Left renal cortex interstitium (tissue), 4 donors: ENCODE results near the gene UHMK1. TPM values are rescaled to one million over a fixed set of nuclear protein-coding genes. Genes with fewer than 3 reads are reported as not detected.
"Not testable (repeated sequence)": the region's sequence is repeated elsewhere in the genome, so short reads cannot be mapped to it uniquely, and the experiment has no call there.

ENCODE experiments used
- DNase-seq, 4 donors: peaks; one replicate each; pipeline ENCODE4 v3.0.0-alpha.2; 2013; ENCODE audit warnings: low read depth in 4 of 4, low spot score in 2 of 4, missing footprints in 1 of 4
- polyA plus RNA-seq, 4 donors: library from polyadenylated mRNA; unstranded; fragments of 120-200 nt; gene quantifications; one replicate each; pipeline ENCODE4 v1.2.1, GENCODE V29; 2013; ENCODE audit not compliant: insufficient read length in 4 of 4

The UHMK1 gene
- polyA plus RNA-seq, 4 donors, result 34.5 to 42.6 (median 36.2) TPM

DNA sequence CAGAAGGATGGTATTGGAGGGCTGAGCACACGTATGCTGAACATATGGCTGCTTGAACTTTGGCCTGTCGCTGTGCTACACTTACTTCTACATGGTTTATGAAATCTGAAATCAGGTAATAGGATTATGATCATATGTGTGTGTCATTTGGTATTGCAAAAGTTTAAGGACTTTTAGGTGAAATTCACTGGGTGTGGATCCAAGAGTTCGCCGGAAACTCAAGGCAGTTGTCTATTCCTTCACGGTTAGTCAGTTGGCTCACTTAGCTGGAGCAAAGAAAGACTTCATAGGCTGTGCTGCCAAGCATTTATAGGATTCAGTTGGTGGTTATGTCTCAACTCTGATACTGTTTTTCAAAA, 64.8 kb downstream of the UHMK1 start:
- peak in 2 of 4 donors; percentile 2 to 7 for DNase-seq

DNA sequence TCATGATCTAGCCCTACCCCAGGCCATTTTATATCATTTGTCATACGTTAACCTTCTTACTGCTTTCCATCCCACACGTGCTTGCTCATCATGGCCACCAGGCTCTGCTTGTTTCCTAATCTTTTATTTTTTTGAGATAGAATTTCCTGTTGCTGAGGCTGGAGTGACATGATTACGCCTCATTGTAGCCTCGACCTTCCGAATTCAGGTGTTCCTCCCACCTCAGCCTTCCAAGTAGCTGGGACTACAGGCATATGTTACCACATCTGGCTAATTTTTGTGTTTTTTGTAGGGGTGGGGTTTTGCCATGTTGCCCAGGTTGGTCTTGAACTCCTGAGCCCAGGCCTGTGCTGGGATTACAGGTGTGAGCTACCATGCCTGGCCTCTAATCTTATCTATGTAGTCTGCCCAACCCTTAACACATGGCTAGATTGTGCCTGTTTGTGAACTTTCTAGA, 67.2 kb downstream of the UHMK1 start:
- no peak for DNase-seq

DNA sequence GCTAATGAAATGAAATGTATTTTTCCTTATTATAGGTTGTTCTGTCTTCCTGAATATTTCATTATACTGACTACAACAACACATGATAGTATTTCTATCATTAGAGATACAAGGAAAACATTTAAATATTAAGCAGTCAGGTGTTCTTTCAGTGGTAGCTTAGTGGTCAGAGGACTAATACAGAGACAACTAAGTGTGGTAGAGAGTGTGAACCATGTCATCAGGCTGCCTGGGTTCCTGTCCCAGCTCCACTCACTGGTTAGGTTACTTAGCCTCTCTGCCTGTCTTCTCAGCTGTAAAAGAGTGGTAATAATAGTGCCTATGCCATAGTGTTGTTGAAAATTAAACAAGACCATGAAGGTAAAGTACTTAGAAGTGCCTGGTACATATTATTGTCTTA, 67.8 kb downstream of the UHMK1 start:
- no peak for DNase-seq

DNA sequence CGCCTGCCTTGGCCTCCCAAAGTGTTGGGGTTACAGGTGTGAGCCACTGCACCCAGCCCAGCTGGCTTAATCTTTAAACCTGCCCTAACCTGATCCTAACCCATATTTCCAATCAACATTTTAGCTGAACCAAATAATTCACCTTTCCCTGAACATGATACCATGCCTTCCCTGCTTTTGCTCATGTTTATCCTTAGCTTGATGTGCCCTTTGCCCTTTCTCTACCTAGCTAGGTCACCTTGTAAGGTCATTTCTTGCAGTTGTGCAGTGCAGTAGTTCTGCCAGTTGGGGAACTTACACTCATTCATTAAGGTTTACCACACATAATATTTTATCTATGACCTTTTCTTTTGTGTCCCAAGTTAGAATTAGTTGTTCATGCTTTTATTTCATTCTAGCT, 69.3 kb downstream of the UHMK1 start:
- no peak for DNase-seq

DNA sequence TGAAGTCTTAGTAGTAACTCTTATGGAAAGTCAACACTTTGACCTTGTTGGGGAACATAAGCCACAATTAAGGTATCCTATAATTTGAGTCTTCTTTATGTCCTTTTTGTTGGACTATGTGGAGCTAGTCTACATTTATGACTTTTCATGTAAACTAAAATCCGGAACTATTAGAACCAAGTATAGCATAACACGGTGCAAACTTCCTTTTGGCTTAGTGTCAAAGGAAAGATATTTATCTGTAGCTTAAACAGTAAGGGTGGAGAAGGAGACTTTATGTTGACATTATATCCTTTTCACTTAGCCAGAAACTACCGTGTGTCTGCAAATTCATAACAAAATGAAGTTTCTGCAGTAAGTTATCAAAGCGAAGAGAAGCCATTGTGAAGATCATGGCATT, 71.2 kb downstream of the UHMK1 start:
- no peak for DNase-seq

DNA sequence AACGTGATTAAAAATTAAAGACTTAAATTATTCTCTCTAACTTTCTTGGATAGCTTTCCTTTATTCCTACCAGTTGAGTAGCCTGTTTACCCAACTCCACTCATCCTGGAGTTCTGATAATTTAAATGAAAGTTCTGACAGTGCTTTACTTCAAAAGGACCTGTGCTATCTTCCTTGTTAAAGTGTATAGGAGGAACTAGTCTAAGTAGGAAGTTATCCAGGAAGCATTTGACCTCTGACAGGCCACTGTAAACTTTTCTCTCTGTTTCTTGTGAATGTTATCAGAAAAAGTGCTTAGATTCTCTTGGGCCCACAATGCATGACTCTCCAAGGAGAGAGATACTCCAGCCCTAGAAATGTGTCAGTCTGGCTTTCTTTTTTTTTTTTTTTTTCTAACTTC, 73.1 kb downstream of the UHMK1 start:
- no peak for DNase-seq

DNA sequence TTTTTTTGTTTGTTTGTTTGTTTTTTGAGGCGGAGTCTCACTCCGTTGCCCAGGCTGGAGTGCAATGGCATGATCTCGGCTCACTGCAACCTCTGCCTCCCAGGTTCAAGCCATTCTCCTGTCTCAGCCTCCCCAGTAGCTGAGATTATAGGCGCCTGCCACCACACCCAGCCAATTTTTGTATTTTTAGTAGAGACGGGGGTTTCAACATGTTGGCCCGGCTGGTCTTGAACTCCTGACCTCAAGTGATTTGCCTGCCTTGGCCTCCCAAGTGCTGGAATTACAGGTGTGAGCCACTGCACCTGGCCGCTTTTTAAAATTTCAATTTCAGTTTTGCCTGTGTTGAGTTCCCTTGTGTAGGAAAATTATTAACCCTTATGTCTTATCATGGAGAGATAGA, 73.5 kb downstream of the UHMK1 start:
- not testable (repeated sequence) for DNase-seq

DNA sequence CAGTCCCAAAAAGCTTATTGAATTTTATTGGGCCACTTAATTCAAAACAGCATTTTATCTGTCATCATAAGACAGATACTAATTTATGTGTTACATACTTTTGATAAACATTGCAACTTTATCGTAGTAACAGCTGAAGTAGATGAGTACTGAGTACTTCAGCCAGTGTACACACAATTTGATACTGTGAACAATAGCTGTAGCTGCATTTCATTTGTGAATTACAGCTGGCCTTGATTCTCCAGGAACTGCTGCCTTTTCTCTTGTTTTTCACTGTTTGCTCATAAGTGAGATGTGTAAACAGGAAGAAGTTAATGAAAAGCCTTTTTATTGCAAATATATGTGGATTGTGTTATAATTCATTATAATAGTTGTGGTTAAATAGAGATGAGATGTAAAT, 74.1 kb downstream of the UHMK1 start:
- DNase-seq, result no peak

DNA sequence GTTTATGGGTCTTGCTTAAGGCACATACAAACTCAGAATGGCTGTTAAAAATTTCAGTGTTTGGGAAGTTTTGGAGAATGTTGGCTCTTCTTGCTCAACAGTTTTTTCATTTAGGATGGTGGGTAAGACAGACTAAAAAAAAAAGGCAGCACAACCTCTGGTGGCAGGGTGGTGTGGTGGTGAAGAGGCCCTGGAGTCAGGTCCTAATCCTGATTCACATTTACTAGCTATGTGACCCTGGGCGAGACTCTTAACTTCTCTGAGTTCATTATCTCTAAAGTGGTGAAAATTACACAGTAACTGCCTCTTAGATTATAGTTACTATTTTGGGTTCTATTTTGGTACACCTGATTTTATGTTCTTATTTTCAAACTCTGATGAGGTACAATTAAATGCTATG, 75.5 kb downstream of the UHMK1 start:
- no peak for DNase-seq

DNA sequence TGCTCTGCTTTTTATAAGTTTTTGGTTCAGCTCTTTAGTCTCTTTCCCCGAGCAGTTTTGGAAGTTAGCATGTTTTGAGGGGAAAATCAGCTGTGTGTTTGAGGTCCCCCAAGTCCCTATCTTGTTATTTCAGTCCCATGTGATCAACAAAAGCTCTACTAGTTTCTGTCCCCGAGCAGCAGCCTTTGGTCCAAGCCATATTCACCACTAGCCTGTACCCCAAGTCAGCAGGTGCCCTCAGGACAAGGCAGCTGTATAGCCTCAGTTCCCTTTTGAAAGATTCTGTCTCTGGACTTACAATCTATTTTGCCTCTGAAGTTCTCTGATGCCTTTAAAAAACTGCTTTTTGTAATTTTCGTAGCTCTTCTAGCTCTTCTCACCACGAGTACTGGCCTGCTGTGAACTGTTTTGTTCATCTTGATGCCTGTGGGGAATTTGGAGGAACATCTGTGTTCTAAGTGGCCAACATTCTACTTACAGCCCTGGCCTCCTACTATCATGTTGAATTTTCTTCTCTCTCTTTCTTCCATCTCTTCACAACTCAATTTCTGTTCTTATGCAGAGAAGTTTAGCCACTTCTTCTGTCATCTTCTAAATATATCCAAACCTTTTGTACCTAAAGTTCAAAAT, 80.6 kb downstream of the UHMK1 start:
- DNase-seq, result no peak

DNA sequence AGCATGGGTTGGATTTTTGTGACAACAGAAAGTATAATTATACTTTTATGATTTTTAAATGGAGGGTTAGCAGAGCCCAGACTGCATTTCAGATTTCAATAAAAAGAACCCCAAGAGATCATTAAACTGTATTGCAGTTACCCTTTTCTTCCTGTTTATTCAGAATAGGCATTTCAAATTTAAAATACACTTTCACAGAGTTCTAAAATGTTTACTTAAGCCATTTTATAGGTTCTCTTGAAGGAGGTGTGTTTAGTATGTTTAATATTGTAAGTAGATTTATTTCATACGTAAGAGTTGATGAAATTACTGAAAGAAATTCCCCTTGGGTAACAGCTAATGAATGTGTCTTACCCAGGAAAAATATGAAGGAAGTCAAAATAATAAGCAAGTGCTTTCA, 81.3 kb downstream of the UHMK1 start:
- no peak for DNase-seq

Other genes with a start within 250 kb of the UHMK1 start
- 1 to 10 TPM in 2 of 4 donors, under 1 TPM in 2; 0.37 to 5.3 (median 1.8) TPM for gene SPATA46, start 121.0 kb upstream of the UHMK1 start, polyA plus RNA-seq
- 10 to 100 TPM; 13.2 to 25.8 (median 19.5) TPM for gene C1orf226, start 116.1 kb upstream of the UHMK1 start, polyA plus RNA-seq
- gene SH2D1B, start 85.7 kb upstream of the UHMK1 start, polyA plus RNA-seq, result under 1 TPM; 0.13 to 0.40 (median 0.14) TPM
- gene UAP1, start 63.9 kb downstream of the UHMK1 start, polyA plus RNA-seq, result 10 to 100 TPM; 31.8 to 38.4 (median 33.9) TPM
- gene DDR2, start 134.6 kb downstream of the UHMK1 start, polyA plus RNA-seq, result 10 to 100 TPM; 17.4 to 25.2 (median 22.3) TPM